Measurements from ENCODE around the gene VDAC2.
A peak's percentile ranks its signal among the peaks of the same experiment; 100 is the strongest.
"Not testable (repeated sequence)": the region's sequence is repeated elsewhere in the genome, so short reads cannot be mapped to it uniquely, and the experiment has no call there.

The VDAC2 gene

GRCh38 chr10:75187961-75188426, 22.6 kb upstream of the VDAC2 start:
- peak; percentile 76 for TF ChIP-seq CTCF (IDR thresholded peaks at IDR 0.05; ENCODE audit: control insufficient read depth, insufficient read depth, low read depth, low read length, missing control alignments)
- peak; percentile 34 for DNase-seq (ENCODE audit: low read depth)
- no peak overlapping the region for H3K4me3 ChIP-seq (ENCODE audit: control insufficient read depth, low read depth, low read length)

- not testable (repeated sequence) for DNase-seq (ENCODE audit: low read depth); H3K4me3 ChIP-seq (ENCODE audit: control insufficient read depth, low read depth, low read length)
These were observed 22.1 kb upstream of the VDAC2 start for GRCh38 chr10:75188522-75188921.

- no peak for DNase-seq (ENCODE audit: low read depth)
- no peak overlapping the region for H3K4me3 ChIP-seq (ENCODE audit: control insufficient read depth, low read depth, low read length)
- no peak for TF ChIP-seq CTCF (IDR thresholded peaks at IDR 0.05; ENCODE audit: control insufficient read depth, insufficient read depth, low read depth, low read length, missing control alignments)
These were observed 21.1 kb upstream of the VDAC2 start for GRCh38 chr10:75189266-75190096.

GRCh38 chr10:75191821-75192568, 18.6 kb upstream of the VDAC2 start:
- TF ChIP-seq CTCF (IDR thresholded peaks at IDR 0.05; ENCODE audit: control insufficient read depth, insufficient read depth, low read depth, low read length, missing control alignments) = peak; percentile 16
- DNase-seq (ENCODE audit: low read depth) = peak; percentile 85
- H3K4me3 ChIP-seq (ENCODE audit: control insufficient read depth, low read depth, low read length) = no peak overlapping the region

GRCh38 chr10:75194625-75195024, 16.0 kb upstream of the VDAC2 start:
- not testable (repeated sequence) for DNase-seq (ENCODE audit: low read depth); H3K4me3 ChIP-seq (ENCODE audit: control insufficient read depth, low read depth, low read length)

GRCh38 chr10:75195035-75195763, 15.4 kb upstream of the VDAC2 start:
- H3K4me3 ChIP-seq (ENCODE audit: control insufficient read depth, low read depth, low read length) = no peak overlapping the region
- TF ChIP-seq CTCF (IDR thresholded peaks at IDR 0.05; ENCODE audit: control insufficient read depth, insufficient read depth, low read depth, low read length, missing control alignments) = no peak
- DNase-seq (ENCODE audit: low read depth) = peak; percentile 75

GRCh38 chr10:75197066-75197465, 13.5 kb upstream of the VDAC2 start:
- TF ChIP-seq CTCF (IDR thresholded peaks at IDR 0.05; ENCODE audit: control insufficient read depth, insufficient read depth, low read depth, low read length, missing control alignments) = no peak
- DNase-seq (ENCODE audit: low read depth) = no peak
- no peak overlapping the region for H3K4me3 ChIP-seq (ENCODE audit: control insufficient read depth, low read depth, low read length)

Measured in AG09309 (cell line).